ENCODE measurements around the gene NKPD1.

- TF ChIP-seq POLR2A (IDR thresholded peaks at IDR 0.05) = no peak
- no peak for TF ChIP-seq CTCF (IDR thresholded peaks at IDR 0.05)
Measured at GRCh38 chr19:45147835-45148676, 12.7 kb downstream of the NKPD1 start.

All from lower leg skin (tissue), 3 donors.